ENCODE data around the gene GRK5.
"Not testable (repeated sequence)": the region's sequence is repeated elsewhere in the genome, so short reads cannot be mapped to it uniquely, and the experiment has no call there.

The GRK5 gene

GRCh38 chr10:119431773-119432135 is 224.4 kb downstream of the GRK5 start:
- Histone ChIP-seq H3K36me3 (ENCODE audit: insufficient read depth, low read length) (peaks cover 13% of the 10 kb centered on the region), H3K9me3 (ENCODE audit: low read length) (peaks cover 23% of the 10 kb centered on the region), H3K4me3 (ENCODE audit: low read length) (no peak overlapping the region), H3K4me1 (ENCODE audit: insufficient read depth, low read length) (no peaks in the 10 kb centered on the region), H3K27me3 (ENCODE audit: insufficient read depth, low read length) (no peaks in the 10 kb centered on the region), H2AFZ (ENCODE audit: low read depth, low read length) (no peak overlapping the region)

GRCh38 chr10:119434942-119435341 is 227.6 kb downstream of the GRK5 start:
- H2AFZ ChIP-seq (ENCODE audit: low read depth, low read length); H3K4me1 ChIP-seq (ENCODE audit: insufficient read depth, low read length); H3K27me3 ChIP-seq (ENCODE audit: insufficient read depth, low read length); H3K36me3 ChIP-seq (ENCODE audit: insufficient read depth, low read length); H3K4me3 ChIP-seq (ENCODE audit: low read length): not testable (repeated sequence)
- H3K9me3 ChIP-seq (ENCODE audit: low read length): peaks cover 17% of the 10 kb centered on the region

GRCh38 chr10:119438717-119439116 is 231.3 kb downstream of the GRK5 start:
- Histone ChIP-seq H3K4me3 (ENCODE audit: low read length) (no peak overlapping the region), H2AFZ (ENCODE audit: low read depth, low read length) (no peak overlapping the region), H3K27me3 (ENCODE audit: insufficient read depth, low read length) (no peaks in the 10 kb centered on the region), H3K36me3 (ENCODE audit: insufficient read depth, low read length) (no peaks in the 10 kb centered on the region), H3K9me3 (ENCODE audit: low read length) (peaks cover 12% of the 10 kb centered on the region), H3K4me1 (ENCODE audit: insufficient read depth, low read length) (no peaks in the 10 kb centered on the region)

GRCh38 chr10:119439922-119440321 is 232.6 kb downstream of the GRK5 start:
- no peak overlapping the region for H3K4me3 ChIP-seq (ENCODE audit: low read length)
- H2AFZ ChIP-seq (ENCODE audit: low read depth, low read length): no peak overlapping the region
- no peaks in the 10 kb centered on the region for H3K27me3 ChIP-seq (ENCODE audit: insufficient read depth, low read length)

GRCh38 chr10:119441151-119441821 is 233.9 kb downstream of the GRK5 start:
- H3K9me3 ChIP-seq (ENCODE audit: low read length): peaks cover 9% of the 10 kb centered on the region
- no peaks in the 10 kb centered on the region for H3K36me3 ChIP-seq (ENCODE audit: insufficient read depth, low read length)
- no peak overlapping the region for H2AFZ ChIP-seq (ENCODE audit: low read depth, low read length)
- no peaks in the 10 kb centered on the region for H3K4me1 ChIP-seq (ENCODE audit: insufficient read depth, low read length)
- no peak overlapping the region for H3K4me3 ChIP-seq (ENCODE audit: low read length)
- H3K27me3 ChIP-seq (ENCODE audit: insufficient read depth, low read length): no peaks in the 10 kb centered on the region

More at GRCh38 chr10:119439922-119440321, 232.6 kb downstream of the GRK5 start:
- H3K36me3 ChIP-seq (ENCODE audit: insufficient read depth, low read length): no peaks in the 10 kb centered on the region
- peaks cover 11% of the 10 kb centered on the region for H3K9me3 ChIP-seq (ENCODE audit: low read length)
- H3K4me1 ChIP-seq (ENCODE audit: insufficient read depth, low read length): no peaks in the 10 kb centered on the region

GRCh38 chr10:119441921-119442757 is 234.8 kb downstream of the GRK5 start:
- no peak overlapping the region for H2AFZ ChIP-seq (ENCODE audit: low read depth, low read length)
- no peak overlapping the region for H3K4me3 ChIP-seq (ENCODE audit: low read length)
- no peaks in the 10 kb centered on the region for H3K27me3 ChIP-seq (ENCODE audit: insufficient read depth, low read length)
- no peaks in the 10 kb centered on the region for H3K4me1 ChIP-seq (ENCODE audit: insufficient read depth, low read length)
- no peaks in the 10 kb centered on the region for H3K36me3 ChIP-seq (ENCODE audit: insufficient read depth, low read length)
- H3K9me3 ChIP-seq (ENCODE audit: low read length): peaks cover 5% of the 10 kb centered on the region

- Histone ChIP-seq H2AFZ (ENCODE audit: low read depth, low read length) (no peak overlapping the region), H3K27me3 (ENCODE audit: insufficient read depth, low read length) (no peaks in the 10 kb centered on the region), H3K4me1 (ENCODE audit: insufficient read depth, low read length) (no peaks in the 10 kb centered on the region), H3K9me3 (ENCODE audit: low read length) (peaks cover 5% of the 10 kb centered on the region), H3K4me3 (ENCODE audit: low read length) (no peak overlapping the region), H3K36me3 (ENCODE audit: insufficient read depth, low read length) (no peaks in the 10 kb centered on the region)
These were observed 235.3 kb downstream of the GRK5 start for GRCh38 chr10:119442758-119443060.

- H3K9me3 ChIP-seq (ENCODE audit: low read length): peaks cover 5% of the 10 kb centered on the region
- no peaks in the 10 kb centered on the region for H3K4me1 ChIP-seq (ENCODE audit: insufficient read depth, low read length)
- H2AFZ ChIP-seq (ENCODE audit: low read depth, low read length): no peak overlapping the region
- no peaks in the 10 kb centered on the region for H3K36me3 ChIP-seq (ENCODE audit: insufficient read depth, low read length)
- H3K4me3 ChIP-seq (ENCODE audit: low read length): no peak overlapping the region
- no peaks in the 10 kb centered on the region for H3K27me3 ChIP-seq (ENCODE audit: insufficient read depth, low read length)
These were observed 236.1 kb downstream of the GRK5 start for GRCh38 chr10:119443441-119443840.

- Histone ChIP-seq H3K4me3 (ENCODE audit: low read length) (no peak overlapping the region), H3K36me3 (ENCODE audit: insufficient read depth, low read length) (no peaks in the 10 kb centered on the region), H3K4me1 (ENCODE audit: insufficient read depth, low read length) (no peaks in the 10 kb centered on the region), H3K9me3 (ENCODE audit: low read length) (peaks cover 5% of the 10 kb centered on the region), H2AFZ (ENCODE audit: low read depth, low read length) (no peak overlapping the region), H3K27me3 (ENCODE audit: insufficient read depth, low read length) (no peaks in the 10 kb centered on the region)
These were observed 236.7 kb downstream of the GRK5 start for GRCh38 chr10:119443970-119444660.

- Histone ChIP-seq H3K4me1 (ENCODE audit: insufficient read depth, low read length) (no peaks in the 10 kb centered on the region), H3K27me3 (ENCODE audit: insufficient read depth, low read length) (no peaks in the 10 kb centered on the region), H3K36me3 (ENCODE audit: insufficient read depth, low read length) (no peaks in the 10 kb centered on the region), H2AFZ (ENCODE audit: low read depth, low read length) (no peak overlapping the region), H3K4me3 (ENCODE audit: low read length) (no peak overlapping the region), H3K9me3 (ENCODE audit: low read length) (no peaks in the 10 kb centered on the region)
These were observed 237.5 kb downstream of the GRK5 start for GRCh38 chr10:119444866-119445265.

GRCh38 chr10:119445311-119445934 is 238.1 kb downstream of the GRK5 start:
- no peaks in the 10 kb centered on the region for H3K36me3 ChIP-seq (ENCODE audit: insufficient read depth, low read length)
- no peaks in the 10 kb centered on the region for H3K4me1 ChIP-seq (ENCODE audit: insufficient read depth, low read length)
- H3K9me3 ChIP-seq (ENCODE audit: low read length): no peaks in the 10 kb centered on the region
- no peak overlapping the region for H2AFZ ChIP-seq (ENCODE audit: low read depth, low read length)
- no peaks in the 10 kb centered on the region for H3K27me3 ChIP-seq (ENCODE audit: insufficient read depth, low read length)
- no peak overlapping the region for H3K4me3 ChIP-seq (ENCODE audit: low read length)

GRCh38 chr10:119445935-119446317 is 238.6 kb downstream of the GRK5 start:
- no peaks in the 10 kb centered on the region for H3K9me3 ChIP-seq (ENCODE audit: low read length)
- H3K36me3 ChIP-seq (ENCODE audit: insufficient read depth, low read length): no peaks in the 10 kb centered on the region
- H3K4me1 ChIP-seq (ENCODE audit: insufficient read depth, low read length): no peaks in the 10 kb centered on the region
- no peak overlapping the region for H3K4me3 ChIP-seq (ENCODE audit: low read length)
- H3K27me3 ChIP-seq (ENCODE audit: insufficient read depth, low read length): no peaks in the 10 kb centered on the region
- no peak overlapping the region for H2AFZ ChIP-seq (ENCODE audit: low read depth, low read length)
